Fibroblast of gingiva (primary cell): Measurements from ENCODE around the gene RTP2.

Experiments used
- DNase-seq: peaks from one replicate; pipeline ENCODE4 v3.0.0-alpha.2; 2011; ENCODE audit warnings: low read depth

RTP2 gene

DNA sequence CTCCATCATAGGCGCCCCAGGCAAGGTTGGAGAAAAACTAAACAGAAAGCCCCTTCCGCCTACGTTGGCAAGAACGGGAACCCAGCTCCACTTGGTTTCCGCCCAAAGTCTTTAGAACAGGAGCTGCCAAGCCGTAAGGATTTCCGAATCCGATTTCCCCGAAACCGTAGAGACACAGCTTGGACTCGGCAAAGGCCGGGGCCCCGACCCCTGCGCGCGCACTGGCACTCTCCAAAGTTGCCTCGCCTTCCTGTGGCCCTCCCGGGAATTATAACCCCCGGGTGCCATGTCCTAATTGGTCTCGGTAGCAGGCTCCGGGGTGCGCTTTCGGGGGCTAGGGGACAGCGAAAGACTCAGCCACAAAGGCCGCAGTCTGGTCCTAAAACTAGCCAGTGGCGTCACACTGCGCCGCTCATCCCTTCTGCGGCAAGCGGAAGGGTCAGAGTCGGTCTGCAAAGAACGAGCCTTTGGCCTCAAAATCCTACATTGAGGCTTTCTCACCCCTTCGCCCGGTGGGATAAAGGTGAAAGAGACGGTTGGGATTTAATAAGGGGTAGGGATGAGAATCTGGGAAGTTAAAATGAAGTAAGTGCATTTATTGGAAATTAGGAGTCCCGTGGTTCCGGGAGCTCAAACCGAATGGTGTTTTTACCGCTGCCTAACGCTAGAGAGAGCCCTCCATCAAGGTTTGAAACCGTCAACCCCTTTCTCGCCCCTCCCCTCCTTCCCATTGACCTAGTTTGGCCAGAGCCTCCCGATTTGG lies 36.2 kb upstream of the RTP2 start:
- peak; percentile 92 for DNase-seq

DNA sequence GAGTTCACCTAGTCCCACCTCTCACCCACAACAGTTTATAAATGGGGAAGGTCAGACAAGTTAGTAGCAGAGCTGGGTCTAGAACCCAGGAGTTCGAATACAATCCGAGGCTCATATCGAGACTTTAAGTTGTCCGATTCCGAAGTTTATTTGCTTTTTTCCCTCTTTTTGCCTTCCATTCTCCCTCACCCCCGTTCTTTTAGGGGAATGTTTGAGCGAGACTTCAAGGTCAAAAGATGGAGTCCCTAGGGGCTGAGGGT lies 35.6 kb upstream of the RTP2 start:
- DNase-seq: no peak

DNA sequence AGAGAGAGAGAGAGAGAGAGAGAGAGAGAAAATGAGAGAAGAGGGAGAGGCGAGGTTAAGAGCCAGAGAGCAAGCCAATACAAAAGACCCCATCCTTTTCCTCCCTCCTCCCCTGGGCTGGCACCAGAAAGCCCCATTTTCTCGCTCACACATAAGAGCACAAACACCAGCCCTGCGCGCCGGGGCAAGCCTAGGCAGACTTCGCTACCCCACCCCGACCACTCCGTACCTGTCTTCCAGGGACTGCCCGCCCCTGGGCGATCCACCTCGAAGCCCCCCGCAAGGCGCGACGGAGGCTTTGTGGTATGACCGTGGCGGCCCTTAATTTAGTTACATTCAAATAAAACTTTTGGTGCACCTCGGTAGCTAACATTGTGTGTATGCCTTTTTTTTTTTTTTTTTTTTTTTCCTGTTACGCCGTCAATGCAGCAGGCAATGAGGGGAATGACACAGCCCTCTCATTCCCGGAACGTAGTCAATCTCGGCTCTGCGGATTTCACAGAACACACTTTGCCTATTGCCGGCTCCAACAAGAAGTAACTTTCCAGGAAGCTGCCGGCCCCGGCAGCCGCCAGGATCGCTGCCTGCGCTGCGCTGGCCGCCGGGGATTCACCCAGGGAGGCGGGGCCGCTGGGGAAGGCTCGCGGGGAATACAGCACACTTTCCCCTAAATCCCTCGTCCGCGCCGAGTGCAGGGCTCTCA lies 35.2 kb upstream of the RTP2 start:
- peak; percentile 71 for DNase-seq

DNA sequence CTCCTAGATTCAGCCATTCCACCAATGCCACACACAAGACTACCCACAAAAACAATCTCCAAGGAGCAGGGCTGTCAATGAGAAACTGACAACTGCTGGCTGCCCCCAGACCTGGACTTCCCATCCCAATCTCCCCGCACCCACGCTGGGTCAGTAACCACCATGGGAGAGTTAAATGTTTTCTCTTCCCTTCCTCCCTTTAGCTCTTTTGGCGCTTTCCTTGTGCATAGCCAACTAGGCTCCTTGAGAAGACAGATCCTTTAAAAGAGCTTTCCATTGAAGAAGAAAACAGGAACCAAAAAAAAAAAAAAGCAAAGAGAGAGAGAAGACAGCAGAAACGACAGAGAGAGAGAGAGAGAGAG lies 34.6 kb upstream of the RTP2 start:
- no peak for DNase-seq

DNA sequence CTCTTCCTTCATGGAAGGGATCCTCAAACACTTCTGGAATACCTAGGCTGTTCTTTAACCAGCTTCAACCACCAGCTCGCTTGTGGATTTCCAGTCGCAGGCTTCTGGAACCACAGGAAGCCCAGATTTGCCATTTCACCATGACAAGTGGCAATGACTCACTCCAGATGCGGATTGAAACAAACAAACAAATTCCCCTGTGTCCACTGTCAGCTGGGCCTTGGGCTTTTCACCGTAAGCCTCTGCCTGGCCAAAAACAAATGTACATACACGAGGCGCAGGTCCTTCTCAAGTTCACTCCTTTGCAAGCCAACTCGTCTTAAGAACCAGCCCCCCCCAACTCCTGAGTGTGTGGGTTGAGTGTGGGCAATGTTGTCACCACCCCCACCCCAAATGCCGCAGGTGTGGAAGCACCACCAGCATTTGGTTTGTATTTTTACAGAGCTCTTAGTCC lies 34.1 kb upstream of the RTP2 start:
- DNase-seq: peak; percentile 88

DNA sequence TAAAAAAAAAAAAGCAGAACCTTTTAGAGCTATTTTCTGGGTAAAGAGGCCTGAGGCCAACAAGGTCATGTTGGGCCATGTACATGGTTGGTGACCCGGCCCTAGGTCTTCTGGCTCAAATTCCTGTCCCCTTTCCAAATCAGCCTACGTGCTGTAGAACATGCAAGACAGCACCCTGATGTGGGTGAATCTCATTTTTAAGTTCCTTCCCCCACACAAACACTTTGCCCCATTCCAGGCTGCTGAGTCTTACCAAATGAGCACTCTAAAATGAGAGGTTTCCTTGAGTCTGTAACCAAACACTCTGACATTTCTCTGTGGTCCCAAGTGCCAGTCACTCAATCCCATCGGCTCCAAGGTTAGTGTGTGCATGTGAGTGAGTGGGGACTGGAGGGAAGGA lies 33.5 kb upstream of the RTP2 start:
- peak; percentile 18 for DNase-seq

DNA sequence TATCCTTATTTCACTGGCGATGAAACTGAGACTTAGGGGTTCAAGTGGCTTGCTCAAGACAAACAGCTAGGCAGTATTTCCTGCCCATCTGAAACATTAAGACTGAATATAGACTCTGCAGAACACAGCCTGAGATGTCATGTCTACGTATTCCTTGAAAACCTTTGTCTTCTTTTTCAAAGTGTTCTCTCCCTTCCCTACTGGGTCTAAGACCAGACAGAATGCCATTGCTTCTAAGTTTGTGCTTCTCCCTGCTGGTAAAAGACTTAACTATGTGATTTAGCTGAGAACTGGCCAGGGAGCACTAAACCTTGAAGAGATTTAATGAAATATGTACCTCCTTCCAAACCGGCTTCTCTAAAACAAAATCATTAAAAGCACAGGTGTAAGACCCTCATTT lies 33.0 kb upstream of the RTP2 start:
- no peak for DNase-seq

DNA sequence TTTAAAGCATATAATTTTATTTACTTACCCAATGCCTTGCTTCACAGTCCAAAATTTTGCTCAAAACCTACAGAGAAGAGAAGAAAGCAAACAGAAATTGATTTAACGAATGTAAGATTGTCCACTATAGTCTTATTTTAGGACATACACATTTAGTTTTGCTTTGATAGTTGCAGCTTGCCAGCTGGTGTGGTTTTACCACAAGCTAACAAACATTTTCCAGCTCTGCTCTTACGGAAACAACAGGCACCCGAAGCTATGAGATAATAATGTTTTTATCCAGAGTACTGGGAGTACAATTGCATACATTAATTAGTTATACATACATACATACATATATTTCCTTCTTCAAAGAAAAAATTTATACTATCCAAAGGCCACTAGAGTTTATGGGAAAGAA lies 32.5 kb upstream of the RTP2 start:
- DNase-seq: no peak

DNA sequence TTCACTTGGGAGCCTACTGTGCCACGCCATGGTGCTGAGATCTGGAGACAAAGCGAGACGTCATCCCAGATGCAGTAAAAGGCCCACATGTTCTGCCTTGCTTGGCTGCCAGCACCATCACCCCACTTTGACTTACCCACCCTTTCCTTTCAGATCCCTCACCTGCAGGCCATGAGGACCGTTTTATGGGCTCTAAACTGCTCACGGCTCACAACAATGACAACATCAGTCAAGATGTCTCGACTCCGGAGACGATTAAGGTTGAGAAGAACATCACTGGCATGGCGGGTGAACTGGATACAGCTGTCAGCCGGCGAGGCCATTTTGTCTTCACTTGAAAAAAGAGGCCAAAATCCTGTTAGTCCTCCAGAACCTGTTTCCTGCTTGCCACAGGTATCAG lies 31.0 kb upstream of the RTP2 start:
- no peak for DNase-seq

DNA sequence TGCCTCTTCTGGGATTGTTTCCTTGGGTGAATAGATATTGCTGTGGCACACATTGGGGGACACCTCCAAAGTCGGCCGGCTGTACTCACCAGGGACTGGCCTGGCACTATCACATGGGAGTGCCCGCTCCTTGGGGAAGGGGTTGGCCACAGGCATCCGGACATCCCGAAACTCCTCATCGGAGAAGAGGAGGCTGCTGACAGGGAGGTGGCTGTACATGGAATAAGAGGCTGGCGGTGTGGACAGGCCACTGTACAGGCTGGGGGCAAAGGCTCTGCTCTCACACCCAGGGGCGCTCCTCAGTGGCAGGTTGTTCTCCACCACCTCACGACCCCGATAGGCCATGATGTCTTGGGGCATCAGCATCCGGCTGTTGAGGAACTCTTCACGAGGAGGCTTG lies 27.2 kb upstream of the RTP2 start:
- no peak for DNase-seq

DNA sequence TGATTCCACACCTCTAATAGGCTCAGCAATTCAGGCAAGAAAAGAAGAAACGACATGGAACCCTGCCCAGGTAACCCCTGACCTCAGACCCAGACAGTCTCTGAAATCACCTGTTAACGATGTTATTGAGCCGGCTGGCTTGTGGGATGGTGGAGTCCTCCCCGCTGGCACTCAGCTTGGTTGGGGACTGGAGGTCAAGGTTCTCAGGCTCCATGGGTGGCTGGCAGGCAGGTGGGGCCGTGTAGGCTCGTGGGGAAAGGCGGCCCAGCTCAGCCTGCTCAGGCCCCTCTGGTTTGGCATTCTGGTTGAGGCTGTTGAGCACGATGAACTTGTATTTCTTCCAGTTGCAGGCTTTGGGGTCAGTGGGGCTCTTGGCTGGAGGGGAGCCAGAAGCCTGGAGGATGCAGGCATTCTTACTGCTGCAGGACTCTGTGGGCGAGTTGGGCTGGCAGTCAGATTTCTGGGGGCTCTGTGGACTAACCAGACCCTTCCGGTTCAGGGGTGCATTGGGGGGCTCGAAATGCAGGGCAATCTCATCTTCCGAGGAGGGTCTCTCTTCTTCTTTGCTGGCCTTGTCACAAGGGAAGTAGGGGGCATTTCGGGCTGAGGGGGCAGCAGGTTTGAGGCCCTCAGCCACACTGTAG lies 26.7 kb upstream of the RTP2 start:
- DNase-seq: no peak

DNA sequence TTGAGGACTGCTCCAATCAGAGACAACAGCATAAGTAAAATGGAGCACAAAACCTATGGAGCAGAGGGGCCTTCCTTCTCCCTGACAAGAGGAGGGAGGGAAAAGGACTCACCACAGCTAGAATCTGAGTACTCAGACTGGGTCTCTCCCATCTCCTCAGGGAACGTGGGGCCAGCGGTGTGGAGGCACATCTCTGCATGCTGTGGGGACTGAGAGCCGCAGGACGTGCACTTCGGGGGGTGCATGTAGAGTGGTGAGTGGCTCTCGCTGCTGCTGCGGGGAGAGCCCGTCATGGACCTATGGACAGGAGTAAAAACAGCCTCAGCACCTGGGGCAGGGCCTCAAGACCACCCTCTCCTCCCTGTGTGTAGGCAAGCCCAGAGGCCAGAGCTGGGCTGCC lies 25.9 kb upstream of the RTP2 start:
- DNase-seq: no peak

DNA sequence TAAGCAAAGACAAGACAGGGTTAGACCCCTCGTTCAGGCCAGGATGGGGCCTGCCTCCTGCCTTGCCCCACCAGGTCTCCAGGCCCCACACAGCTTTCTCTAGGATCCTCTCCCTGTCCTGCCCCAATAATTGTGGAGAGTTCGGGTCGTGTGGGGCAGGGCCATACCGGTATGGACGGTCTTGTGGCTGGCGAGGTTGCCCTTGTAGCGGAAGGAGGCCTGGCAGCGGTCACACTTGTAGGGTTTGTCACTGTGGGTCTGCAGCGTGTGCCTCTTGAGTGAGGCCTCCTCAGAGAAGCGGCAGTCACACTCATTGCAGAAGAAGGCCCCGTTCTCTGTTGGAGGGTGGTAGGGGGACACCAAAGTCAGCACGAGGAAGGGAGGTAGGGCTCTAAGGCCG lies 24.2 kb upstream of the RTP2 start:
- no peak for DNase-seq

DNA sequence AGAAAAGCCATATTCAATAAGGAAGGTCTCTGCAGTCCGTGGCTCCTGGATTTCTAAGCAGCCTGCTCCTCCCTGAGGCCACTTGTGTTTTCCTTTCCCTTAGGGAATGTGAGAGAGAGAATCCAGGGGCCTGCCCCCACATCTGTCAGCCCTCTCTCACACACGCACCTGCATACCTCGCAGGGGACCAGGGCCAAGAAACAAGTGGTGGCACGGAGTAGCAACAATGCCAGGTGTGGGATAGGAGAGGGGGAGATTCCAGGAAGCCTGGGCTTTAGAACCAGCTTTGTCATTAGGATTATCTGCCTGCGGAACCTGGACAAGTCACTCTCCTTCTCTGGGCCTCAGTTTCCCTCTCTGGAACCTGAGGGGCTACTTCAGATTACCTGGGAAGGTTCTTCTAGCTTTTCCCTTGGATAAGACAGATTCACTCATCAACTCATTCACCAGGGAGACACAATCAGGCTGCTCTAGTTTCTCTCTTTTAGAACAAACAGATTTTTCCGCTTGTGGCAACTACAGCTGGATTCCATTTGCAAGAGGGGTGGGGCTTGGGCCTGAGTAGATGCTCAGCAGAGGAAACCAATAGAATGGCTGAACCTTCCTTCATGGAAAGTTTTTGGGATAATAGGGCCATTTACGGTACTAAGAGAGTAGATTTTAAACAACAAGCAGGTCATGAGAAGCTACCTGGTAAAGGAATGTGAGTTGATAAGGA lies 23.5 kb upstream of the RTP2 start:
- DNase-seq: peak; percentile 47

DNA sequence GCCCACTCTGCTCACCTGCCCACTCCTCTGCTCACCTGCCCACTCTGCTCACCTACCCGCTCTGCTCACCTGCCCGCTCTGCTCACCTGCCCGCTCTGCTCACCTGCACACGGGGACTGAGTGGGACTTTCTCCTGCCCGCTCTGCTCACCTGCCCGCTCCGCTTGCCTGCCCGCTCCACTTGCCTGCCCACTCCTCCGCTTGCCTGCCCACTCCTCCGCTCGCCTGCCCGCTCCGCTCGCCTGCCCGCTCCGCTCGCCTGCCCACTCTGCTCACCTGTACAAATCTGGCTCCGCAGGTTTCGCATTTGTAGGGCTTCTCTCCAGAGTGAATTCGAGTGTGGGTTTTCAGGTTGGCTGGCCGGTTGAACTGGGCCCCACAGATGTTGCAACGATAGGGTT lies 22.9 kb upstream of the RTP2 start:
- no peak for DNase-seq

DNA sequence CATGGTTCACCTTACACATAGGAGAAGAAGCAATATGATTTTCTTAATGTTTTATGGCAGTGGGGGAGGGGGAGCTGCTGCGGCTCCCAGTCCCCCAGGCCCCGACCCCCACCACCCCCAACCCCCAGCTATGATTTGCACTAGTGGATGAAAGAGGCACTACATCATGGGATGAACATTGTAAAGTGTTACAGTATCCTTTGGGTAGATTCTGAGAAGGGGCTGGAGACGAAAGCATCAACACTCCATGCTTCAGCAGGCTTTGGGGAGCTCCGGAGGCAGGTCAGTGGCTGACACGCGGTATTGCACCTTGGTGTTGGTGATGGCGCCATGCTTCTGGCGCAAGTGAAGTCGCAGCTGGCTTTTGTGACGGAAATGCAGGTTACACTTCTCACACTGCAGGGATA lies 19.9 kb upstream of the RTP2 start:
- no peak for DNase-seq

DNA sequence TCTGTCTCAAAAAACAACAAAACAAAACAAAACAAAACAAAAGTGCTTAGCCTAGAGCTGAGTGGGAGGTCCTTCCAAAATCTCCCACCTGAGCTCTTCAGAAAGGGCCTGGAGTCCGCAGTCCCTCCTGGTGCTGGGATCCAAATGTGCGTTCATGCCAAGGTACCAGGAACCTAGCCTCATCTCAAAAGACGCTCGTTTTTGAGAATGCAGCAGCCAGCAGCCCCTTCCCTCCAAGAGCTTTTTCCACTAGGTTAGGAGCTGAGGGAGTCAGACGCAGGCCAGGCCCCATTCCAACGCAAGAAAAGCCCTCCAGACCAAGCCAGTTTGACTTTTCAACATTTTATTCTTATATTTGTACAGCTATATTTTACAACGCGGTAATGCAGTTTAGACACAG lies 18.7 kb upstream of the RTP2 start:
- no peak for DNase-seq

DNA sequence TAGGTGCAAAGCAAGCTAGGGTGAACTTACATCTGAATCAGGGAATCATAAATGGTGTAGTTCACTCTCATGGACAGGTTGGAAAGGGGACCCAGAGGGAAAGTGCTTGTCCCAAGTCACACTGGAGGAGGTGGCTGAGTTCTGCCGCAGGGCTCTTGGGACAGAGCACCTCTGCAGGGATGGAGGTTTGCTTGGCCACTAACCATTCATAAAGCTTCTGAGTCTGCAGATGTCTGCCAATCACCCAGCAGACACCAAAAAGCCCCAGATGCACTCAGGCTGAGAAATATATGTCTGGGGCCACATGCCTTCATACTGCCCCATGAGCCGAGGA lies 17.9 kb upstream of the RTP2 start:
- no peak for DNase-seq

DNA sequence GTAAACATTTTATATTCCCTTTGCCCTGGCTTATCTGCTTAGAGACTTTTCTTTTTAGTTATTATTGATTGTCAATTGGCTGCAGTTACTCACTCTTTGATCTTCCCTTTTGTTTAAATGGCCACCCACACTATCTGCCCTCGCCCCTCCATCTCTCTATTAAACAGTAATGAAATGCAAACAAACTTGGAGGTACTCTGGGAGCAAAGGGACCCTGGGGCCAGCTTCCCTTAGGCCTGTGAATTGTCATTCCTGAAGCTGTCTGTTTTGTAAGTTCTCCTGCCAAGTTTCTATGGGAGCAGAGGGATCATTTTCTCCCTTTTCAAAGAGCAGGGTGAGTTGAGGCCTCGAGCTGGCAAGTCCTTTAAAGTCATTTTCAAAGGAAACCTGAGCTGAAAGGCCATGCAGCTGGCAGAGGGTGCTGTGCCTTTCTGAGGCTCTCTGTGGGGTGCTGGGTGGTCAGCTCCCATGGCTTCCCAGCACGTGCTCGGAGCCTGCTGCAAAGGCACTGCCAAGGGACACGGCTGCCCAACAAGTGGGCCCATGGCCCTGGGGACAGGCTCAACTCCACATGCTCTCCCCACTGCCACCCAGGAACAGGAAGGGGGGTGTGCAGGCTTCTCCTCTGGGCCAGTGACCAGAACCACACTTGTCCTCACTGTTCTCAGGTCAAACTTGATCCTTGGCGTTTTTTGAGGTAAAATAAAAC lies 17.4 kb upstream of the RTP2 start:
- DNase-seq: peak; percentile 59

DNA sequence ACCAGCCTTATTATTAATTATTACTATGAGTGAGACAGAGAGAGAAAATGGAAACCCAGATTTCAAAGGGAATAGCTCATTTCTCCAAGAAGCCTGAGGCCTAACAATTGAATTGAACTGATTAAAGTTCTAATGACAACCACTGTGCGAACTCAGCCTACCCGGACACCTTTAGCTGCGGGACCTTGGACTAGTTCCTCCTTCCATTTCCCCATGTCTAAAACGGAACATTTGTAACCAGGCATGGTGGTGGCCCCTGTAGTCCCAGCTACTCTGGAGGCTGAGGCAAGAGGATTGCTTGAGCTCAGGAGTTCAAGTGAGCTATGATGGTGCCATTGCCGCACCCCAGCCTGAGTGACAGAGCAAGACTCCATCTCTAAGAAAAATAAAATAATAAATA lies 16.4 kb upstream of the RTP2 start:
- DNase-seq: no peak

DNA sequence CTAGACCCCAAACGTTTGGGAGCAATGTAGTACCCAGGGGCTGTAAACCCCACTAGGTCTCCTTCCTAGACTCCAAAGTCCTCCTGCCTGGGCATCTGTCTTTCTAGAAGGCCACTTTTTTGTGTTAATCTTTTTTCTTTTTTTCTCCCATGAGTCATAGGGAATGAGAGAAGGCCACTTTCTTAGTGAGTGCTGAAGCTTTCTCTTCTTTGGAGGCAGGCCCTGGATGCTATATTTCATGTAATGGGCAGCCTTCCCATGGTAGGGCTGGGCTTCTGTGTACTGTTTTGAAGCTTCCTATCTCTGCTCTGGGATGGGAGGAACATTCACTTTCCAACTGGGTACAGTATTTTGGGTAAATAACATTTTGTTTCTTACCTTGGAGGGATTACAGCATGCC lies 15.2 kb upstream of the RTP2 start:
- DNase-seq: peak; percentile 34

DNA sequence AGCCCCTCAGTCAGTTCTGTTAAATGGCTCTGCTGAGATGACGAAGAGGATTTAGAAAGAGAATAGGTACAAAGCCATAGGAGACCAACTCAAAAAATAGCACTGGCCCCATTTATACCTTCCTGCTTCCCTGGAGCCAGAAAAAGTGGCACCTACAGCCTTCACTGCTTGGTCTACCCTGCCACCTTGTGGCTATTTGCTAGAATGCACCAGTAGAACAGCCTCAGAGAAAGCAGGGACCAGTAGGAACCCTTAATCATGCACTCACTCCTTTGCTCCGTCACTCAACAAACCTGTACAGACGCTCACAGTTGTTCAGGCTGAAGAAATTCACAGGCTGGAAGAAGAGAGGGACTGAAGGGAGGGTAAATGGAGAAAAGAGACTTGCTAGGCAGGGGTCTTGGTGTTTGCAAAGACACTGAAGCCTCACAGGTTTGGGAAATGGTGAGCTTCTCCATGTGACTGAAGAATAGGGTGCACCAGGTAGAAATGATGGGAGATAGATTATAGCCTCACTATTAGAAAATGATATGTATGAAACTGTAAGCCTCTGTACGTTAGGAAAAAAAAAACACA lies 12.1 kb upstream of the RTP2 start:
- peak; percentile 60 for DNase-seq
